Esophagus muscularis mucosa (tissue), 4 donors: ENCODE data around the gene C1QC. TPM values are rescaled to one million over a fixed set of nuclear protein-coding genes. Genes with fewer than 3 reads are reported as not detected.

ENCODE experiments used
- DNase-seq: peaks from one replicate; pipeline ENCODE4 v3.0.0-alpha.2; 2017; ENCODE audit errors: extremely low spot score
- H3K27ac ChIP-seq, 4 donors: fragments of 200-600 bp; sonication (generic); replicated peaks in 1 of 4; 1 replicate in 3 of 4; 2 replicates in 1 of 4; pipeline ENCODE4 v1.5.1; 2016 to 2019; ENCODE audit warnings: mild to moderate bottlenecking in 1 of 4
- H3K27me3 ChIP-seq, 4 donors: fragments of 200-600 bp; sonication (generic); one replicate each; pipeline versions ENCODE4 v1.5.1 to v1.6.0; 2016 to 2019
- H3K36me3 ChIP-seq, 4 donors: fragments of 200-600 bp; sonication (generic); one replicate each; pipeline ENCODE4 v1.5.1; 2016 to 2019
- H3K4me1 ChIP-seq, 4 donors: fragments of 200-600 bp; sonication (generic); one replicate each; pipeline ENCODE4 v1.5.1; 2016 to 2019
- H3K4me3 ChIP-seq, 4 donors: fragments of 200-600 bp; sonication (generic); 1 replicate in 2 of 4; 2 replicates in 2 of 4; pipeline ENCODE4 v1.5.1; 2016 to 2019; ENCODE audit warnings: mild to moderate bottlenecking in 4 of 4, moderate library complexity in 1 of 4
- H3K9me3 ChIP-seq, 4 donors: fragments of 200-600 bp; sonication (generic); 1 replicate in 3 of 4; 2 replicates in 1 of 4; pipeline ENCODE4 v1.5.1; 2016 to 2019
- EP300 ChIP-seq: sonication (generic); formaldehyde crosslinking; IDR thresholded peaks from one replicate; pipeline ENCODE4 v1.6.1; 2017; ENCODE audit warnings: antibody characterized with exemption
- POLR2A ChIP-seq: fragments of 450-650 bp; IDR thresholded peaks from one replicate; pipeline ENCODE4 v1.6.1; 2017; ENCODE audit warnings: antibody characterized with exemption, moderate library complexity, mild to moderate bottlenecking, low read depth
- POLR2AphosphoS5 ChIP-seq, 2 donors: sonication (generic); formaldehyde crosslinking; IDR thresholded peaks; one replicate each; pipeline ENCODE4 v1.6.1; 2017; ENCODE audit warnings: antibody characterized with exemption in 2 of 2
- WGBS: methylation state at CpG from one replicate; pipeline ENCODE4 v1.1.5; 2018; 5-methylcytosine and 5-hydroxymethylcytosine counted together
- intact Hi-C: fragments of 100-400 bp; cut with DNase I; formaldehyde crosslinking; loops from one replicate; pipeline ENCODE4 v1.15.1; 2023
- small RNA-seq, 3 donors: library from RNA; depleted of rRNA; stranded (forward); fragments of <200 nt; gene quantifications; one replicate each; pipeline ENCODE3, GENCODE V24; 2016
- total RNA-seq, 4 donors: library from RNA; depleted of rRNA; stranded (reverse); fragments of >200 nt; gene quantifications; one replicate each; pipeline versions ENCODE4 v1.1.0 to v1.2.1, GENCODE V29; 2016
- TF ChIP-seq, protein P1 (sequence below), 3 experiments: fragments of 200-600 bp in 2 of 3; fragments of 450-650 bp in 1 of 3; sonication (generic) in 2 of 3; IDR thresholded peaks; one replicate each; pipeline ENCODE4 v1.5.1; 2017 to 2019; ENCODE audit warnings: antibody characterized with exemption in 3 of 3, mild to moderate bottlenecking in 2 of 3, moderate library complexity in 1 of 3

C1QC gene
- total RNA-seq, 4 donors from 2014 or later: 171 to 311 (median 181) TPM

DNA sequence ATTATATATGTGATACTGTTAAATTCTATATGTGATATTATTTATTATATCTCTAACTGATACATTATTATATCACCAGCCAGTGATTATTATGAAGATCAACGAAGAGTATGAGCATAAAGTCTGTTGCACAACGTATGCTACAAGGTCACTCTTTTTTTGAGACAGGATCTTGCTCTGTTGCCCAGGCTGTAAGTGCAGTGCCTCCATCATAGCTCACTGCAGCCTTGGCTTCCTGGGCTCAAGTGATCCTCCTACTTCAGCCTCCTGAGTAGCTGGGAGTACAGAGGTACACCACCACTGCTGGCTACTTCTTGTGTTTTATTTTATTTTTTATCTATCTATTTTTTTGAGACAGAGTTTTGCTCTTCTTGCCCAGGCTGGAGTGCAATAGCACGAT lies 53.2 kb downstream of the C1QC start:
- 82% methylated on average over 3 of the region's 3 CpGs for WGBS
- Histone ChIP-seq H3K4me3 (no peak overlapping the region), H3K27me3 (no peaks in the 10 kb centered on the region), H3K27ac (no peak overlapping the region), H3K9me3 (no peaks in the 10 kb centered on the region), H3K36me3 (no peaks in the 10 kb centered on the region), H3K4me1 (no peaks in the 10 kb centered on the region)
- TF ChIP-seq POLR2A (no peak), POLR2AphosphoS5 (IDR thresholded peaks at IDR 0.05) (no peak), EP300 (no peak)
- TF ChIP-seq, protein P1, sequence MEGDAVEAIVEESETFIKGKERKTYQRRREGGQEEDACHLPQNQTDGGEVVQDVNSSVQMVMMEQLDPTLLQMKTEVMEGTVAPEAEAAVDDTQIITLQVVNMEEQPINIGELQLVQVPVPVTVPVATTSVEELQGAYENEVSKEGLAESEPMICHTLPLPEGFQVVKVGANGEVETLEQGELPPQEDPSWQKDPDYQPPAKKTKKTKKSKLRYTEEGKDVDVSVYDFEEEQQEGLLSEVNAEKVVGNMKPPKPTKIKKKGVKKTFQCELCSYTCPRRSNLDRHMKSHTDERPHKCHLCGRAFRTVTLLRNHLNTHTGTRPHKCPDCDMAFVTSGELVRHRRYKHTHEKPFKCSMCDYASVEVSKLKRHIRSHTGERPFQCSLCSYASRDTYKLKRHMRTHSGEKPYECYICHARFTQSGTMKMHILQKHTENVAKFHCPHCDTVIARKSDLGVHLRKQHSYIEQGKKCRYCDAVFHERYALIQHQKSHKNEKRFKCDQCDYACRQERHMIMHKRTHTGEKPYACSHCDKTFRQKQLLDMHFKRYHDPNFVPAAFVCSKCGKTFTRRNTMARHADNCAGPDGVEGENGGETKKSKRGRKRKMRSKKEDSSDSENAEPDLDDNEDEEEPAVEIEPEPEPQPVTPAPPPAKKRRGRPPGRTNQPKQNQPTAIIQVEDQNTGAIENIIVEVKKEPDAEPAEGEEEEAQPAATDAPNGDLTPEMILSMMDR (IDR thresholded peaks at IDR 0.05): no peak
- intact Hi-C loops: no loop called here
- no peak for DNase-seq

Small RNA genes within 50 kb of the gene (small RNA-seq; reads per million reads assigned to genes)
- 0 reads per million in 3 donors for gene MIR6127

Other genes starting within 250 kb of the C1QC start
- 10 to 100 TPM; 13.8 to 21.1 (median 18.4) TPM for gene ZBTB40, start 191.8 kb upstream of the C1QC start, total RNA-seq
- not detected for gene EPHA8, start 80.1 kb upstream of the C1QC start, total RNA-seq
- gene C1QA, start 7.0 kb upstream of the C1QC start, total RNA-seq: 100 to 1,000 TPM; 132 to 359 (median 164) TPM
- 100 to 1,000 TPM; 254 to 583 (median 288) TPM for gene C1QB, start 9.6 kb downstream of the C1QC start, total RNA-seq
- 1 to 10 TPM; 1.5 to 3.3 (median 1.9) TPM for gene EPHB2, start 67.2 kb downstream of the C1QC start, total RNA-seq